WTC11 (cell line): Measurements from ENCODE around the gene CSPG4. TPM values are rescaled to one million over a fixed set of nuclear protein-coding genes. Genes with fewer than 3 reads are reported as not detected.

Experiments
- ATAC-seq: fragments of 200-7000 bp; cut with Tn5 transposase; 2 replicates; pipeline ENCODE4 v1.10.0; 2021; ENCODE audit warnings: mild to moderate bottlenecking, moderate library complexity
- CTCF ChIA-PET: fragments of 300-600 bp; sonication (Branson Sonifier 250); formaldehyde crosslinking; loops from one replicate; lab custom pipeline; 2021; ENCODE audit warnings: antibody characterized with exemption; lab: Charles Lee
- POLR2A ChIA-PET: fragments of 350-600 bp; sonication (Branson Sonifier 250); formaldehyde crosslinking; loops from one replicate; lab custom pipeline; 2021; ENCODE audit warnings: antibody characterized with exemption; lab: Charles Lee
- DNase-seq: peaks from one replicate; pipeline ENCODE4 v3.0.0; 2021; ENCODE audit warnings: low spot score
- H3K27ac Mint-ChIP-seq: 2 replicates; pipeline ENCODE4 v1.8.0; 2021; ENCODE audit warnings: mixed read lengths
- H3K27me3 Mint-ChIP-seq: 2 replicates; pipeline ENCODE4 v1.8.0; 2021; ENCODE audit warnings: low read depth, mild to moderate bottlenecking, moderate library complexity, mixed read lengths
- H3K36me3 Mint-ChIP-seq: 2 replicates; pipeline ENCODE4 v1.8.0; 2021; ENCODE audit warnings: mixed read lengths
- H3K4me1 Mint-ChIP-seq: 2 replicates; pipeline ENCODE4 v1.8.0; 2022; ENCODE audit warnings: mixed read lengths
- H3K4me3 Mint-ChIP-seq: 2 replicates; pipeline ENCODE4 v1.8.0; 2021; ENCODE audit warnings: mild to moderate bottlenecking, moderate library complexity, mixed read lengths
- H3K9me3 Mint-ChIP-seq: 2 replicates; pipeline ENCODE4 v1.8.0; 2021; ENCODE audit warnings: mixed read lengths
- AR ChIP-seq: fragments of 250-450 bp; sonication (Bioruptor Pico); IDR thresholded peaks from 2 replicates; pipeline ENCODE4 v1.9.0; 2021; ENCODE audit warnings: mild to moderate bottlenecking
- E2F5 ChIP-seq: sonication (generic); formaldehyde crosslinking; IDR thresholded peaks from 2 replicates; pipeline ENCODE4 v1.8.1; 2022; ENCODE audit warnings: mild to moderate bottlenecking, moderate library complexity, missing genetic modification reagents
- ERG ChIP-seq: fragments of 250-450 bp; sonication (Bioruptor Pico); IDR thresholded peaks from 2 replicates; pipeline ENCODE4 v1.8.0; 2021; ENCODE audit warnings: mild to moderate bottlenecking
- ETV6 ChIP-seq: sonication (generic); formaldehyde crosslinking; IDR thresholded peaks from 2 replicates; pipeline ENCODE4 v1.8.1; 2022; ENCODE audit warnings: mild to moderate bottlenecking, missing genetic modification reagents
- MLX ChIP-seq: sonication (generic); formaldehyde crosslinking; IDR thresholded peaks from 2 replicates; pipeline ENCODE4 v1.8.1; 2023; ENCODE audit warnings: mild to moderate bottlenecking, missing genetic modification reagents, moderate library complexity
- NFATC4 ChIP-seq: fragments of 250-450 bp; sonication (Bioruptor Pico); IDR thresholded peaks from 2 replicates; pipeline ENCODE4 v1.9.0; 2021; ENCODE audit warnings: mild to moderate bottlenecking
- NR3C1 ChIP-seq: sonication (generic); formaldehyde crosslinking; conservative IDR thresholded peaks from 2 replicates; pipeline ENCODE4 v1.8.1; 2023; ENCODE audit warnings: low read depth, mild to moderate bottlenecking, missing genetic modification reagents
- PREB ChIP-seq: sonication (generic); formaldehyde crosslinking; IDR thresholded peaks from 2 replicates; pipeline ENCODE4 v1.8.1; 2022; ENCODE audit warnings: mild to moderate bottlenecking, missing genetic modification reagents, moderate library complexity, borderline replicate concordance
- STAT6 ChIP-seq: sonication (generic); formaldehyde crosslinking; conservative IDR thresholded peaks from 2 replicates; pipeline ENCODE4 v1.8.1; 2023; ENCODE audit warnings: mild to moderate bottlenecking, low read depth, missing genetic modification reagents, moderate library complexity
- ZNF281 ChIP-seq: sonication (generic); formaldehyde crosslinking; IDR thresholded peaks from 2 replicates; pipeline ENCODE4 v1.8.0; 2023; ENCODE audit warnings: mild to moderate bottlenecking, missing genetic modification reagents
- ZNF416 ChIP-seq: fragments of 250-450 bp; sonication (Bioruptor Pico); IDR thresholded peaks from 2 replicates; pipeline ENCODE4 v1.9.0; 2021; ENCODE audit warnings: mild to moderate bottlenecking, inconsistent platforms
- ZNF425 ChIP-seq: fragments of 250-450 bp; sonication (Bioruptor Pico); conservative IDR thresholded peaks from 2 replicates; pipeline ENCODE4 v1.9.0; 2021; ENCODE audit warnings: mild to moderate bottlenecking
- ZNF671 ChIP-seq: fragments of 250-450 bp; sonication (Bioruptor Pico); IDR thresholded peaks from 2 replicates; pipeline ENCODE4 v1.8.0; 2021; ENCODE audit warnings: mild to moderate bottlenecking
- total RNA-seq: library from RNA; stranded (reverse); gene quantifications from 3 replicates; pipeline ENCODE4 v1.2.3, GENCODE V29; 2021

Gene CSPG4
- total RNA-seq, 1 experiment from 2014 or later = 2.9 TPM

- Mint-ChIP-seq H3K4me3 (no peak overlapping the region), H3K27me3 (peaks cover 39% of the 10 kb centered on the region), H3K9me3 (no peaks in the 10 kb centered on the region), H3K36me3 (no peaks in the 10 kb centered on the region), H3K27ac (no peak overlapping the region), H3K4me1 (peaks cover 6% of the 10 kb centered on the region)
- CTCF ChIA-PET = interaction anchor here (0.6 to 2.9 kb wide), 6 partner anchors 9 to 75 kb away, joined by 3 to 40 read pairs (median 9); no protein-coding TSS in a partner anchor
- no peak for ATAC-seq
- TF ChIP-seq AR = no peak
- TF ChIP-seq ZNF671 = no peak
- TF ChIP-seq MLX = no peak
- no peak for TF ChIP-seq ZNF281
- no peak for TF ChIP-seq ERG (CRISPR knock-in tag)
- no peak for TF ChIP-seq ETV6 (CRISPR knock-in tag)
- DNase-seq = no peak
- POLR2A ChIA-PET = no interaction called here
Observed at GRCh38 chr15:75727031-75727531, 14.4 kb upstream of the CSPG4 start.

GRCh38 chr15:75725719-75726607, 13.3 kb upstream of the CSPG4 start:
- no peak overlapping the region for H3K4me3 Mint-ChIP-seq
- peaks cover 46% of the 10 kb centered on the region for H3K27me3 Mint-ChIP-seq
- DNase-seq = no peak
- no peak for ATAC-seq
- no peak overlapping the region for H3K27ac Mint-ChIP-seq
- POLR2A ChIA-PET = no interaction called here
- no peaks in the 10 kb centered on the region for H3K9me3 Mint-ChIP-seq
- H3K36me3 Mint-ChIP-seq = no peaks in the 10 kb centered on the region
- CTCF ChIA-PET = interaction anchor here (0.6 to 2.2 kb wide), 4 partner anchors 40 to 1001 kb away, joined by 3 to 8 read pairs (median 4); partner anchors contain the start of gene CYP1A1
- H3K4me1 Mint-ChIP-seq = no peaks in the 10 kb centered on the region
- TF ChIP-seq NR3C1 (CRISPR knock-in tag) = no peak
- no peak for TF ChIP-seq STAT6 (CRISPR knock-in tag)
- TF ChIP-seq AR = no peak
- no peak for TF ChIP-seq NFATC4 (CRISPR knock-in tag)
- no peak for TF ChIP-seq E2F5
- TF ChIP-seq ZNF425 (CRISPR knock-in tag) = no peak
- no peak for TF ChIP-seq ZNF671
- no peak for TF ChIP-seq PREB (CRISPR knock-in tag)
- TF ChIP-seq ZNF416 = no peak
